ENCODE data around the gene SDR42E2.

DNA sequence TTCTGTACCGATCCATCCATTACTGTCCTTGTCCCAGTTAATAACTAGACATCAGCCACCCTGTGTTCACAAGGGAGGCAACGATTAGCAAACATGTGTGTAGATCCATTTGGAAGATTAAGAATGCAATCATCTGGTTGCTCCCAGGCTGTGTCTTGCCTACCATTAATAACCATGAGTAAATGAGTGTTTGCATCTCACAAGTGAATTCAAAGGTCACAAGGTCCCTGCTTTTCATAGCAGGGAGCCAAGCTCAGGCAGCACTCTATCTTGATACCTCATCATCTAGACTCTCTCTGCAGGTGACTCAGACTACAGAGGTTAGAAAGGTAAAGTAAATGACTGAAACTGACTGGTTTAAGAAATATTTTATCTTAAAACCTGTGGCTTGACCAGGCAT, 44.7 kb upstream of the SDR42E2 start:
- TF ChIP-seq CTCF (conservative IDR thresholded peaks at IDR 0.05; ENCODE audit: low read depth, low read length) (no peak), EZH2 (IDR thresholded peaks at IDR 0.05; ENCODE audit: borderline replicate concordance, low read depth, low read length, poor library complexity, severe bottlenecking) (no peak)
